Measurements from ENCODE around the gene PCSK2.

Gene PCSK2

DNA sequence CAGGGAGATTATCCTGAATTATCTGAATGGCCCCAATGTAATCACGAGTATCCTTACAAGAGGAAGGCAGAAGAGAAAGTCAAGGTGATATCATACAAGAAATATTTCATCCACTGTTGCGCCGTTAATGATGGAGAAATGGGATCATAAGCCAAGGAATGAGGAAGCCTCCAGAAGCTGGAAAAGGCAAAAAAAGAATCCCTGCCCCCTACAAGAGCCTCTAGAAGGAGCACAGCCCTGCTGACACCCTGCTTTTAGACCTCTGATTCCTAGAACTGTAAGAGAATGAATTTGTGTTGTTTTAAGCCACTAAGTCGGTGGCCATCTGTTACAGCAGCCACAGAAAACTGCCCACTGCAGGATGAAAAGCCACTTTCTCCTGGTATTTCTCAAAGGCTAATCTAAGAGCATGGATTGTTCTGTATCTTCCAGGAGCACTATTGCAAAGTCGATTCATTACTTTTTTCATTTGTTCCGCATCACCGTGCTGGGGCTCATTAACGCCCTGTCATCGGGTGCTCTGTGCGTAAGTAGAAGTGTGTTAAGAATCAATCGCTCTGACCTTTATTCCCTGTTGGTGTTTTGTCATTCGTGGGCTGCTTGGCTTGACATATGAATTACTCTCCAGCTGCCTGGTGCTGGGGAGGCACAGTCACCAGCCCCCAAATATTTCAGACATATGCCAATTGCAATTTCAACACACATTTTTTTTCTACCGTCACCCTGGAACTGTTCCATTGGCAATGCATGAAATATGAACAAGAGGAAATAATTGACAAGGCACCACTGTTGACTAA is 117.0 kb downstream of the PCSK2 start:
- no peak for DNase-seq

DNA sequence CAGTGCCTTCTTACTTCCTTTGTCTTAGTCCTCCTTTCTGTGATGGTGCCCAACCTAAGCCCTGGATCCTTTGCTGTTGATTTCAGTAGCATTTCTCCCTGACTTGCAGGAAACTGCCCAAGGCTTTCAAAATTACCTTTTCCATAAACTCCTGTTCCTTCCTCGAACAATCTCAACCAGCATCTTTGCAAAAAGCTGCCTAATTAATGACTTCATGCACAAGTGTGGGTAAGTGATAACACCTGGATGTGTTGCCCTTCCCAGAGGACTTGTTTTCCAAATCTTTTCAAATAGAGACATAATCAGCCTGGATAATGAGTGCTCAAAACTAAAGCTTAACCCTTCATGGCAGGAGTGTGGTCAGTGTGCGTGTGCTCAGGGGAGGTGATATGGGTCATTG is 118.0 kb downstream of the PCSK2 start:
- no peak for DNase-seq

GRCh38 chr20:17345321-17345720 is 118.5 kb downstream of the PCSK2 start:
- no peak for DNase-seq

DNA sequence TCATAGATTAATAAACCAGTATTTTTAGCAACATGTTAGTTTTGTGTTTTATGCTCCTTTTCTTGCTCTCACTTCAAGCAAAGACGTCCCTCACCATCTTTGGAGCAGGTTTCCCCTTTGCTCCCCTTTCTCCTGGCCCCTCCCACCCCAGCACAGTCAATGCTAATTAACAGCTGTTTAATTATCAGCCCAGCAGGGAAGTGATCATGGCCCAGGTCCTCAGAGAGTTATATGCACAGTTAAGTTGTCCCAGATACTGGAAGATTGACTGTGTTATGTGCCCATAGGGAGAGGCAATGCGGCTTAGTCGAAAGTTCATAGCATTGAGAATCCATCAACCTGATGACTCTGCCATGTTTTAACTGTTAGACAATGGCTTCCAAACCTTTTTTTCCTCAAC is 123.5 kb downstream of the PCSK2 start:
- no peak for DNase-seq

- DNase-seq = no peak
These were observed 130.4 kb downstream of the PCSK2 start for GRCh38 chr20:17357238-17357637.

DNA sequence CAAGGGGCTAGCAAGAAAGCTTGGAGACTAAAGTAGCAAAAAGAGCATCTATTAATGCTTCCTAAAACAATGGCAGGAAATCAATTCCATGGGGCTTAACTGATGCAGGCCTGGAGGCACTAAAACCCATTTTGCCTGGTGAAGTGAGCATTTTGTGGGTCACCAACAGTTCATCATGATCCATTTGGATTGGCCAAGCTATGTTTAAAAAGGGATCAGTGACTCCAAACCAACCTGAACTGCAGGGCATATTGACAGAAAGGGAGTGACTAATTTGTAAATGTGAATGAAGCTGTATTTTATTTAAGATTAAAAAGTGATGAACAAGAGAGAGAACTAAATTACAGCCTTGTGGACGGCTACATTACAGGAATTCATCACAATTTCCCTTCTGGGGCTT is 132.0 kb downstream of the PCSK2 start:
- no peak for DNase-seq

- no peak for DNase-seq
These were observed 137.8 kb downstream of the PCSK2 start for GRCh38 chr20:17364681-17365080.

DNA sequence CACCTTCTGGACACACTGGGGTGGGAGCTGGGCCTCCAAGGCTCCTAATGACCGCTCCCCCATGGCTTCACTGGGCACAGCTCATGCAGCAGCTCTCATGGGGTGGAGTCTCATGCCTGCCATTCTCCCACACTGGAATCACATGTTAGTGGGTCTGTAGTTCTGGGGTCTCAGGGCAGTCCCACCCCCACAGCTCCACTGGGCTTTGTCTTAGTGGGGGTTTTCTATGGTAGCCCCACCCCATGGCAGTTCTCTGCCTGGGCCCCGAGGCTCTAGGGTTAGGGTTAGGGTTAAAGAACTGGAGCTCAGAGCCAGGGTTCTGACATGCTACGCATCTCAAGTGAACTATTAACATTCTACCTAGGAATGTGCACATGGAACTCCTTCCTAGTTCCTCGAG is 139.0 kb downstream of the PCSK2 start:
- no peak for DNase-seq

GRCh38 chr20:17369506-17369905 is 142.7 kb downstream of the PCSK2 start:
- no peak for DNase-seq

DNA sequence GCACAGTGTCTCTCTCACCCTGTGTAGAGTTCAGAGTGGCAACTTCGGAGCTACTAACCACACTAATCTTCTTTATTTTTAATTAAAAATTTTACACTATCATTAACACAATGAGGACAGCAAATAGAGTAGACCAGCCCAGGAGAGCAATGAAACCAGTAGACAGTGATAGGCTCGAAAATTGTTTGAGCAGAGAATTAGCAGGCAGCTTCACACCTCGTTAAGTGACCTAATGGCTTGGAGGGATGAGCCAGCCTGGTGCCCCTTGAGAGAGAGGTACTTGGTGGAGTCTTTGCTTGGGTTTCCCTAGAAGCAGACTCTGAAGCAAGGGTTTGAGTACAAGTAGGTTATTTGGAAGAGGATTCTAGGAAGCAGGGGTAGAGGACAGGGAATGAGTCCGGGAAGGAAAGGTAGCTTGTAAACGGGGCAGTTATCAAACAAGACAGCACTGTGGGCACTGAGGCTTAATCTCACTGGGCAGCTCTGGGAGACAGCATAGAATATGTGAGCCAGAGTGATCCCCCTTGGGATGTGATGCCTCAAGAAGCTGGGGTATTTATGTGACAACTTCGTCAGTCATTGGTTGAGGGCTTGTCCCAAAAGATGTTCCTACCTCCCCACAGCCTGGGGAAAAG is 146.1 kb downstream of the PCSK2 start:
- DNase-seq = no peak

DNA sequence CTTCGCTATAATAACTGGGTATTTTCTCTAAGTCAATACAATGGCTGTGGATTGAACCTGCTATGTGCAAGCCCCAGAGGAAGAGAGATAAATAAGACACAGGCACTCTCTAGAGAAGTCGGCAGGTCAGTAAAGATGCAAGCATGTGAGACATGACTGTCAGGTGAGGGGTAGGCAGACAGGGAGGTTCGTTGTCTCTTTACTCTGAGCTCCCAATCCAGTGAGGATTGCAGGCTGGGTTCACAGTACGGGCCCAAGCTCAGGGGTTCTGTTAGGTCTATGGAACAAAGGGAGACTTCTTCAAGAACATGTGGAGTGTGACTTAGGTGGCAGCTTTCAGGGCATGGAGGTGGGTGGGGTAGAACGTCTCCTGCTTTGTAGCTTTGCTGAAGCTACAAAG is 147.2 kb downstream of the PCSK2 start:
- DNase-seq = no peak

DNA sequence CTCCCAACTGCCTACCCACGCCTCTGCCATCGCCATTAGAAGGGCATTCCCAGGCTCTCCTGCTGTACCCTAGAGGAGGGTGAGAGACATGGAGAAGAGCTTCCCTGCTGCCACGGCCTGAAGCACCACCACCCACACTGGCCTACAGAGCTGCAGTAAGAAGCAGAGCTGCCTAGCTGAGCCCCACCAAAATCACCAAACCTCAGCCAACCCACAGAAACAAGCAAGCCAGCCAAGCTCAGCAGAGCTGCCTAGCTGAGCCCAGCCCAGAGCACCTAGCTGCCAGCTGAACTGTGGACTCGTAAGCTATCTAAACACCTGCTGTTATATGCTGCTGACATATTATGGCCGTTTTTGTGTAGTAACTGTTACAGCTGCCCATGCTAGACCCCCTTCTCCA is 149.2 kb downstream of the PCSK2 start:
- no peak for DNase-seq

DNA sequence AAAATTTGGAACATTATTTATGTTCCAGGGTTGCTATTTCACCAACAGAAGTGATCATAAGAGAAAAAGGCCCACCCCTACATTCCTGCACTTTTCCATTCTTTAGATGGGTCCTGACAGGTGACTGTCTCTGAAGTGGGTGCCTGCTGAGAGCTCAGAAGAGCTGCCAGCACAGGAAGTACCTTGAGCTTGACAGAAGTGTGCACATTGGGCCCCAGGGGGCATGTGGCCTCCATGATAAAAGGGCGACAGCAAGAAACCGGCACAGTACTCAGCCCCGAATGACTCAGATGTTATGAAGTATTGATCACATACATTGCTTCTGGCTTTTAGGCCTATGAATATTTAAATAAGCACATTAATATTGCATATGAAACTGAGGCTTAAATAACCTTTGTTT is 150.4 kb downstream of the PCSK2 start:
- no peak for DNase-seq

GRCh38 chr20:17379651-17380050 is 152.8 kb downstream of the PCSK2 start:
- DNase-seq = no peak

DNA sequence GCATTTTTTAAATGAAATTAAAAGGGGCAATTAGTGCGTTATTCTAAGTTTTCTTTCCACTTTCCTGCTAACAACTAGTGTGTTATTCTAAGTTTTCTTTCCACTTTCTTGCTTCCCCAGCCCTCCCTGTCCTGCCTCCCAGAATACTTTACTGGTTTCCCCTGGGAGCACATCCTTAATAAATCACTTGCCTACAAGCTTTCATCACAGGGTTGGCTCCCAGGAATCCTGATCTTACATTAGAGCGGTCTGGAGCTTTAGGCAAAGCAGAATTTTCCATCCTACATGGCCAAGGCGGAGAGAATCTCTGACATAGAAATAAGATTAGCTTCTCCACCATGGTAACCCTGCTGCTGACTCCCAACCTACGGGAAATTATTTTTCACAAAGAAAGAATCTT is 154.0 kb downstream of the PCSK2 start:
- DNase-seq = no peak

DNA sequence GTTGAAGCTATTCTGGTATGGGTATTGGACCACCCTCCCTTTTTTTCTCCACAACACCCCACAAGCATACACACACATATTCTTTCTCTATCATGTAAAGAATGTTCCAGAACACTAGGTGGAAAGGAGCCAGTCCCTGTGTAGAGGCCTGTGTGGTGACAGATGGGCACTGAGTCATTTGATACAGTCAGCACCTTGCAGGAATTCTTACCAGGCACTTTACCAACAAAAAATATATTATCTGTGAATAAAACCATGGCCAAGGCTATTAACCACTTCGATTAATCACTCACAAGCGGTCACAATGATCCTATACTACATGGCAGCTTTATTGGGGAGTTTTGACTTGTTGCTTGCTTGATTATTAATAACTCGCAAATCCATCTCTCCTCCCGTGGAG is 154.9 kb downstream of the PCSK2 start:
- DNase-seq = no peak

GRCh38 chr20:17385798-17386197 is 159.0 kb downstream of the PCSK2 start:
- DNase-seq = no peak

DNA sequence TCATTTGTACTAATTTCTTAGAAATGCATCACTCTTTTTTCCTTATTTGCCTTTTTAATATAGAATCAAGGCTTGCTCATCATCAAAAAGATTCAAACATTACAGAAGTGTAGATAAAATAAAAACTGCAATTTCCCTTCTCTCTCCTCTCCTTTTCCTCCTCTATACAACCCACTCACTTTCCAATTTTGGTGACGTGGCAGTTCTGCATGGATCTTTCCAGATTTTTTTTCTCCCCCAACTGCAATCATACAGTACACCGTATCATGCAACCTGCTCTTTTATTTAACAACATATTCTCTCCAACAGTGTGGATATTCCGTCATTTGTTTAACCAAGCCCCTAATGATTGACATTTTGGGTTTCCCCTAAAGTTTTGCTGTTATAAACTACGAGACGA is 163.8 kb downstream of the PCSK2 start:
- DNase-seq = no peak

GRCh38 chr20:17391127-17391771 is 164.4 kb downstream of the PCSK2 start:
- no peak for DNase-seq

DNA sequence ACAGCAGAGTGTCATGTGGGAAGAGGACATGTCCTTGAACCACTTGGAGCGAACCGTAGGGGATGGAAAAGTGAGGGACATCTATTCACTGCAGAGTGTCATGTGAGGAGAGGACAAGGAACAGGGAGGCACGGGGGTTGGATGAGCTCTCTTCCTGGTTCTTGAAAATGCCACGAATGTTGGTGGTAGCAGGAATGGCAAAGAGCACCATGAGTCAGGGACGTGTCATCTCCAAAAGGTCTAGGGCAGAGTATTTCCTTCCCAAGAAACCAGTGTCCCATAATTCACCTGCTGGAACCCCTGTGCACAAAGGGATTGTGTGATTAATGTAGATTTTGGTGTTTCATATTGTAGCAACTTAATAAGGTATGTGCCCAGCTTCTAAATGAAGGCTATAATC is 167.6 kb downstream of the PCSK2 start:
- no peak for DNase-seq

GRCh38 chr20:17395729-17396128 is 168.9 kb downstream of the PCSK2 start:
- DNase-seq = no peak

DNA sequence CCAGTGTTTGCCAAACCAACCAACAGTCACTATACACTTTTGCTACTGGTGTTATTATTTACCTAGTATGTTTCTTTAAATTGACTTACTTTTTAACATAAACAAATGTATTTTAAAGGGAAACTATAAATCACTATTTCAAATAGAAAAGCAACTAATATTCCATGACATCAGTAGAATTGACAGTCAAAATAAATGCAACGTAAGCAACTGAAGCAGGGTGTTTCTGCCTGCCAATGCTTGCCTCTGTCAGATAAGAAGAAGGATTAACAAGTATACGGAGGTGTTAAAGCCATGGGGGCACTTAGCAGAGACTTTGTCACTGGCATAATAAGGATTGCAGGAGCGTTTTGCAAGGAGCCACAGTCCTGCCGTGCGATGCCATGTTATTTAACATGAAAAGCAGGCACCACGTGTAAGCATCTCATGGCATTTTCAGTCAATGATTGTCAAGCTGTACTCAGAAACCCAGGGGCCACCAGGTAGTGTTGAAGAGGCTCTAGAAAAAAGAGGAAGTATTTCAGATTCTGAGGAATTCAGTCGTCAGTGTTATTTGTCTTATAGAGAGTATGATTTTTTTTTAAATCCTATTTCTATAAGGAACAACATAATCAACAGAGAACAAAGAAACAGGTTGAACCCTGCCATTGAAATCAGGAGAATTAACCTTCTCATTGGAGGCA is 172.6 kb downstream of the PCSK2 start:
- no peak for DNase-seq

GRCh38 chr20:17403461-17403860 is 176.6 kb downstream of the PCSK2 start:
- no peak for DNase-seq
